ENCODE measurements around the gene IDE. TPM values are rescaled to one million over a fixed set of nuclear protein-coding genes. Genes with fewer than 3 reads are reported as not detected.

The IDE gene
- polyA plus RNA-seq, 3 donors = 10.7 to 21.8 (median 15.6) TPM

DNA sequence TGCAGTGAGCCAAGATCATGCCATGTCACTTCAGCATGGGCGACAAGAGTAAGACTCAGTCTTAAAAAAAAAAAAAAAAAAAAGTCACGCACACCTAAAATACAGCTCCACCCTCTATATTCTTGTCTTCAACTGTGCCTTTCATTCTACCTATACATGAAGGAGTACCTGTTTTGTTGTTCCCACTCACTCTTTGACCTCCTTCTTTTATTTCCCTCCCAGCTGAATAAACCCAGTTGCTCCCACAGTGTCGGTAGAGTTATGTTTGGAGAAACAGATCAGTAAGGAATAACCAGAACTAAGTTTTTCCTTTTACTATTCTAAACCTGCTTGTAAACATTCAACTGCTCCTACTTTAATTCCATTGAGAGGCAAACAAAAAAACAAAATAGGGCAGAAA lies 50.3 kb downstream of the IDE start:
- no peak overlapping the region for H2AFZ ChIP-seq (ENCODE audit: insufficient read depth, low read depth, low read length, poor library complexity, severe bottlenecking)
- no peak overlapping the region for H3K9ac ChIP-seq (ENCODE audit: insufficient read depth, low read length, poor library complexity, severe bottlenecking)
- no peak overlapping the region for H3K4me3 ChIP-seq (replicated peaks in 1 of 3; ENCODE audit: low read depth in 2 of 3, low read length in 3 of 3)
- Mint-ChIP-seq H3K27me3 (ENCODE audit: low read depth in 3 of 3) (peaks cover 0 to 1% (median 0%) of the 10 kb centered on the region in 3 donors), H3K4me1 (peaks cover 12% of the 10 kb centered on the region), H3K36me3 (peaks cover 40 to 61% of the 10 kb centered on the region in 2 donors), H3K4me3 (no peak overlapping the region), H3K27ac (no peak overlapping the region), H3K9me3 (no peaks in the 10 kb centered on the region)
- TF ChIP-seq, protein P1, sequence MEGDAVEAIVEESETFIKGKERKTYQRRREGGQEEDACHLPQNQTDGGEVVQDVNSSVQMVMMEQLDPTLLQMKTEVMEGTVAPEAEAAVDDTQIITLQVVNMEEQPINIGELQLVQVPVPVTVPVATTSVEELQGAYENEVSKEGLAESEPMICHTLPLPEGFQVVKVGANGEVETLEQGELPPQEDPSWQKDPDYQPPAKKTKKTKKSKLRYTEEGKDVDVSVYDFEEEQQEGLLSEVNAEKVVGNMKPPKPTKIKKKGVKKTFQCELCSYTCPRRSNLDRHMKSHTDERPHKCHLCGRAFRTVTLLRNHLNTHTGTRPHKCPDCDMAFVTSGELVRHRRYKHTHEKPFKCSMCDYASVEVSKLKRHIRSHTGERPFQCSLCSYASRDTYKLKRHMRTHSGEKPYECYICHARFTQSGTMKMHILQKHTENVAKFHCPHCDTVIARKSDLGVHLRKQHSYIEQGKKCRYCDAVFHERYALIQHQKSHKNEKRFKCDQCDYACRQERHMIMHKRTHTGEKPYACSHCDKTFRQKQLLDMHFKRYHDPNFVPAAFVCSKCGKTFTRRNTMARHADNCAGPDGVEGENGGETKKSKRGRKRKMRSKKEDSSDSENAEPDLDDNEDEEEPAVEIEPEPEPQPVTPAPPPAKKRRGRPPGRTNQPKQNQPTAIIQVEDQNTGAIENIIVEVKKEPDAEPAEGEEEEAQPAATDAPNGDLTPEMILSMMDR (IDR thresholded peaks at IDR 0.05) = no peak
- no peaks in the 10 kb centered on the region for H4K20me1 ChIP-seq (ENCODE audit: insufficient read depth, low read length)
- H3K27me3 ChIP-seq (ENCODE audit: control insufficient read depth in 2 of 2, insufficient read depth in 2 of 2, low read length in 2 of 2) = no peaks in the 10 kb centered on the region
- 80% methylated on average over 1 of the region's 3 CpGs for WGBS (ENCODE audit: insufficient coverage)
- intact Hi-C loops (cut with micrococcal nuclease) = loop anchor here in 1 of 2 donors (10.0 kb wide), 1 partner anchor 361 kb away; no protein-coding TSS in a partner anchor
- H3K79me2 ChIP-seq (ENCODE audit: insufficient read depth, low read length) = no peaks in the 10 kb centered on the region
- H3K9me3 ChIP-seq (replicated peaks in 1 of 2; ENCODE audit: control insufficient read depth in 1 of 2, insufficient read depth in 1 of 2, low read length in 2 of 2) = no peaks in the 10 kb centered on the region
- H3K36me3 ChIP-seq (replicated peaks in 1 of 2; ENCODE audit: control insufficient read depth in 1 of 2, insufficient read depth in 2 of 2, low read length in 2 of 2) = peaks cover 23 to 57% of the 10 kb centered on the region in 2 donors
- H3K4me2 ChIP-seq (replicated peaks; ENCODE audit: extremely low read depth, low read length, poor library complexity, severe bottlenecking) = no peak overlapping the region
- peaks cover 0 to 3% of the 10 kb centered on the region in 2 donors for H3K4me1 ChIP-seq (ENCODE audit: control insufficient read depth in 1 of 2, insufficient read depth in 2 of 2, low read length in 2 of 2)
- no peak for DNase-seq
- H3K27ac ChIP-seq (ENCODE audit: low read depth in 1 of 2, low read length in 2 of 2) = no peak overlapping the region

DNA sequence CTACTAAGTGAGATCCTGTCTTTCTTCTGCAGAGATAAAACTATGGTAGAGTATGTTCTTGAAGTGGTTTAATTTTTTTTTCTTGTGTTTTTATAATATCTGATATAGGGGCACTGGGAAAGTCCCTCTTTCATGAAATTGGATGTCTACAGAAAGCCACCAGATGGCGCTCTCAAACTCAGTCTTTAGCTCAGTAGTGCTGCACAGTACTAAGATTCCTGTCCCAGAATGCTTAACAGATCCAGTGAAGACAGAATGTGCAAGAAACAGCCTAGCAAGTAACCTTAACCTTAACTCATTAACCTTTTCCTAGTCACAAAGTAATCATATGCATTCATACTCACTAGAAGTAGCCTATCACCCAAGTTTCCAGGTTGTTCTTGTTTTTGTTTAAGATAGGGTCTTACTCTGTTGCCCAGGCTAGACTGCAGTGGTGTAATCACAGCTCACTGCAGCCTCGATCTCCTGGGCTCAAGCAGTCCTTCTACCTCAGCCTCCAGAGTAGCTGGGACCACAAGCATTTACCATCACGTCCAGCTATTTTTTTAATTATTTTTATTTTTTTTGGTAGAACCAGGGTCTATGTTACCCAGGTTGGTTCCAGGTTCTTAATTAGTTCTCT lies 56.7 kb downstream of the IDE start:
- Mint-ChIP-seq H3K27ac (no peak overlapping the region), H3K36me3 (peaks cover 35 to 48% of the 10 kb centered on the region in 2 donors), H3K4me3 (no peak overlapping the region), H3K4me1 (peaks cover 6% of the 10 kb centered on the region), H3K9me3 (no peaks in the 10 kb centered on the region), H3K27me3 (ENCODE audit: low read depth in 3 of 3) (peaks cover 0 to 1% (median 0%) of the 10 kb centered on the region in 3 donors)
- H3K4me3 ChIP-seq (replicated peaks in 1 of 3; ENCODE audit: low read depth in 2 of 3, low read length in 3 of 3) = no peak overlapping the region
- TF ChIP-seq, protein P1 (IDR thresholded peaks at IDR 0.05) = peak; percentile 91
- intact Hi-C loops (cut with micrococcal nuclease) = loop anchor here (2.0 kb wide), 1 partner anchor 58 kb away; the partner anchor contains the start of gene IDE (in 2 of the 2)
- no peaks in the 10 kb centered on the region for H3K79me2 ChIP-seq (ENCODE audit: insufficient read depth, low read length)
- peaks cover 0 to 1% of the 10 kb centered on the region in 2 donors for H3K4me1 ChIP-seq (ENCODE audit: control insufficient read depth in 1 of 2, insufficient read depth in 2 of 2, low read length in 2 of 2)
- H3K9ac ChIP-seq (ENCODE audit: insufficient read depth, low read length, poor library complexity, severe bottlenecking) = no peak overlapping the region
- peaks cover 32 to 54% of the 10 kb centered on the region in 2 donors for H3K36me3 ChIP-seq (replicated peaks in 1 of 2; ENCODE audit: control insufficient read depth in 1 of 2, insufficient read depth in 2 of 2, low read length in 2 of 2)
- no peaks in the 10 kb centered on the region for H3K9me3 ChIP-seq (replicated peaks in 1 of 2; ENCODE audit: control insufficient read depth in 1 of 2, insufficient read depth in 1 of 2, low read length in 2 of 2)
- no peaks in the 10 kb centered on the region for H3K27me3 ChIP-seq (ENCODE audit: control insufficient read depth in 2 of 2, insufficient read depth in 2 of 2, low read length in 2 of 2)
- WGBS (ENCODE audit: insufficient coverage) = 0% methylated on average over 1 of the region's 3 CpGs
- H3K4me2 ChIP-seq (replicated peaks; ENCODE audit: extremely low read depth, low read length, poor library complexity, severe bottlenecking) = no peak overlapping the region
- peak; percentile 49 to 79 (median 64) for DNase-seq
- no peaks in the 10 kb centered on the region for H4K20me1 ChIP-seq (ENCODE audit: insufficient read depth, low read length)
- no peak overlapping the region for H2AFZ ChIP-seq (ENCODE audit: insufficient read depth, low read depth, low read length, poor library complexity, severe bottlenecking)
- H3K27ac ChIP-seq (ENCODE audit: low read depth in 1 of 2, low read length in 2 of 2) = no peak overlapping the region

Measured in CD14-positive monocyte (primary cell).